ENCODE data around the gene OR2F1. TPM values are rescaled to one million over a fixed set of nuclear protein-coding genes. Genes with fewer than 3 reads are reported as not detected.

OR2F1 gene
- total and polyA plus RNA-seq, 8 donors = 0.18 TPM; not detected in 7

GRCh38 chr7:143934526-143935325 lies 19.9 kb upstream of the OR2F1 start, which contains the start of gene OR2F2:
Gene OR2F2 (plus strand): TSS chr7:143935233. CDS start chr7:143935233, 0 bp downstream.
- no peak within 1 kb of the TSS for H3K27ac ChIP-seq
- no peaks in the 10 kb centered on the region for H3K27me3 ChIP-seq
- no peaks in the 10 kb centered on the region for H3K36me3 ChIP-seq
- H3K4me3 ChIP-seq = no peak within 1 kb of the TSS
- 30 to 52% (median 43%) methylated on average over 3 of the region's 3 CpGs for WGBS, 5 donors
- intact Hi-C loops (cut with DNase I; ENCODE audit: low total_unique reads) = no loop called here
- H3K9me3 ChIP-seq = peaks cover 0 to 9% (median 0%) of the 10 kb centered on the region in 4 donors
- no peak for TF ChIP-seq POLR2A (IDR thresholded peaks at IDR 0.05)
- no peak for TF ChIP-seq EP300 (IDR thresholded peaks at IDR 0.05)
- no peak for TF ChIP-seq CTCF (IDR thresholded peaks at IDR 0.05)
- no peak for TF ChIP-seq POLR2AphosphoS5 (IDR thresholded peaks at IDR 0.05)
- DNase-seq = peak in 1 of 2 donors; percentile 51
- H3K4me1 ChIP-seq = no peaks in the 10 kb centered on the region

GRCh38 chr7:143936087-143937009 lies 18.3 kb upstream of the OR2F1 start:
- no peak overlapping the region for H3K4me3 ChIP-seq
- intact Hi-C loops (cut with DNase I; ENCODE audit: low total_unique reads) = no loop called here
- WGBS, 5 donors = 72 to 90% (median 84%) methylated on average over 4 of the region's 4 CpGs
- no peak overlapping the region for H3K27ac ChIP-seq
- no peaks in the 10 kb centered on the region for H3K4me1 ChIP-seq
- no peak for TF ChIP-seq CTCF (IDR thresholded peaks at IDR 0.05)
- no peak for TF ChIP-seq POLR2AphosphoS5 (IDR thresholded peaks at IDR 0.05)
- no peak for TF ChIP-seq EP300 (IDR thresholded peaks at IDR 0.05)
- TF ChIP-seq POLR2A (IDR thresholded peaks at IDR 0.05) = no peak
- H3K27me3 ChIP-seq = no peaks in the 10 kb centered on the region
- DNase-seq = peak in 1 of 2 donors; percentile 61
- H3K9me3 ChIP-seq = peaks cover 0 to 9% (median 0%) of the 10 kb centered on the region in 4 donors
- H3K36me3 ChIP-seq = no peaks in the 10 kb centered on the region

GRCh38 chr7:143938379-143939243 lies 16.0 kb upstream of the OR2F1 start:
- no peak overlapping the region for H3K4me3 ChIP-seq
- WGBS, 5 donors = 71 to 85% (median 77%) methylated on average over 5 of the region's 5 CpGs
- no peak overlapping the region for H3K27ac ChIP-seq
- DNase-seq = no peak
- TF ChIP-seq EP300 (IDR thresholded peaks at IDR 0.05) (no peak), POLR2AphosphoS5 (IDR thresholded peaks at IDR 0.05) (no peak), POLR2A (IDR thresholded peaks at IDR 0.05) (no peak), CTCF (IDR thresholded peaks at IDR 0.05) (no peak)
- intact Hi-C loops (cut with DNase I; ENCODE audit: low total_unique reads) = no loop called here
- H3K4me1 ChIP-seq = no peaks in the 10 kb centered on the region
- no peaks in the 10 kb centered on the region for H3K27me3 ChIP-seq
- H3K36me3 ChIP-seq = no peaks in the 10 kb centered on the region
- peaks cover 0 to 4% (median 0%) of the 10 kb centered on the region in 4 donors for H3K9me3 ChIP-seq
